Left forelimb (tissue), 1 donor: ENCODE data around the gene PCDH15.
"Not testable (repeated sequence)": the region's sequence is repeated elsewhere in the genome, so short reads cannot be mapped to it uniquely, and the experiment has no call there.

Experiments used
- DNase-seq: peaks from one replicate; pipeline ENCODE4 v3.0.0-alpha.2; 2018; ENCODE audit warnings: low spot score

PCDH15 gene

GRCh38 chr10:54554028-54554427, 247.0 kb downstream of the PCDH15 start:
- DNase-seq: no peak

- no peak for DNase-seq
These were observed 251.0 kb downstream of the PCDH15 start for GRCh38 chr10:54550016-54550415.

GRCh38 chr10:54531296-54531695, 269.7 kb downstream of the PCDH15 start:
- no peak for DNase-seq

- no peak for DNase-seq
These were observed 270.7 kb downstream of the PCDH15 start for GRCh38 chr10:54530299-54530698.

GRCh38 chr10:54525816-54526215, 275.2 kb downstream of the PCDH15 start:
- DNase-seq: no peak

- DNase-seq: not testable (repeated sequence)
These were observed 285.8 kb downstream of the PCDH15 start for GRCh38 chr10:54515244-54515643.

GRCh38 chr10:54503863-54504262, 297.2 kb downstream of the PCDH15 start:
- no peak for DNase-seq

- no peak for DNase-seq
These were observed 299.1 kb downstream of the PCDH15 start for GRCh38 chr10:54501929-54502328.

GRCh38 chr10:54496852-54497251, 304.2 kb downstream of the PCDH15 start:
- no peak for DNase-seq

- DNase-seq: no peak
These were observed 313.3 kb downstream of the PCDH15 start for GRCh38 chr10:54487743-54488142.

GRCh38 chr10:54485971-54486370, 315.1 kb downstream of the PCDH15 start:
- no peak for DNase-seq

- DNase-seq: no peak
These were observed 316.8 kb downstream of the PCDH15 start for GRCh38 chr10:54484186-54484585.

- DNase-seq: no peak
These were observed 322.4 kb downstream of the PCDH15 start for GRCh38 chr10:54478601-54479000.

- no peak for DNase-seq
These were observed 323.3 kb downstream of the PCDH15 start for GRCh38 chr10:54477738-54478137.

GRCh38 chr10:54470324-54470631, 330.8 kb downstream of the PCDH15 start:
- no peak for DNase-seq

- DNase-seq: no peak
These were observed 331.3 kb downstream of the PCDH15 start for GRCh38 chr10:54469587-54470323.

- no peak for DNase-seq
These were observed 346.8 kb downstream of the PCDH15 start for GRCh38 chr10:54454271-54454670.

GRCh38 chr10:54449056-54449455, 352.0 kb downstream of the PCDH15 start:
- no peak for DNase-seq

GRCh38 chr10:54444170-54444569, 356.9 kb downstream of the PCDH15 start:
- no peak for DNase-seq

- DNase-seq: no peak
These were observed 359.8 kb downstream of the PCDH15 start for GRCh38 chr10:54441275-54441674.

GRCh38 chr10:54434782-54435181, 366.2 kb downstream of the PCDH15 start:
- no peak for DNase-seq

GRCh38 chr10:54415483-54415882, 385.5 kb downstream of the PCDH15 start:
- no peak for DNase-seq

GRCh38 chr10:54402576-54402975, 398.5 kb downstream of the PCDH15 start:
- no peak for DNase-seq

GRCh38 chr10:54396031-54396430, 405.0 kb downstream of the PCDH15 start:
- DNase-seq: no peak
